Tibial artery (tissue), 4 donors: ENCODE results near the gene BRDT.

Source experiments
- DNase-seq, 2 donors: peaks; one replicate each; pipeline ENCODE4 v3.0.0-alpha.2; 2019
- H3K27ac ChIP-seq, 2 donors: fragments of 200-600 bp; sonication (generic) in 1 of 2; 1 replicate in 1 of 2; 2 replicates in 1 of 2; pipeline ENCODE4 v1.5.1; 2018 to 2019; ENCODE audit warnings: mild to moderate bottlenecking in 1 of 2
- H3K27me3 ChIP-seq, 2 donors: fragments of 200-600 bp; sonication (generic) in 1 of 2; one replicate each; pipeline versions ENCODE4 v1.5.1 to v1.6.0; 2016 to 2019
- H3K36me3 ChIP-seq, 3 donors: fragments of 200-600 bp; sonication (generic) in 2 of 3; one replicate each; pipeline ENCODE4 v1.5.1; 2016 to 2019; ENCODE audit warnings: mild to moderate bottlenecking in 2 of 3
- H3K4me1 ChIP-seq, 4 donors: fragments of 200-600 bp; sonication (generic) in 2 of 4; 1 replicate in 3 of 4; 2 replicates in 1 of 4; pipeline ENCODE4 v1.5.1; 2016 to 2019
- H3K4me3 ChIP-seq, 2 donors: fragments of 200-600 bp; sonication (generic) in 1 of 2; 1 replicate in 1 of 2; 2 replicates in 1 of 2; pipeline ENCODE4 v1.5.1; 2018 to 2019; ENCODE audit warnings: mild to moderate bottlenecking in 2 of 2
- H3K9me3 ChIP-seq, 3 donors: fragments of 200-600 bp; sonication (generic) in 1 of 3; one replicate each; pipeline ENCODE4 v1.5.1; 2016 to 2019
- CTCF ChIP-seq, 2 experiments: fragments of 200-600 bp in 1 of 2; fragments of 450-650 bp in 1 of 2; IDR thresholded peaks; one replicate each; pipeline ENCODE4 v1.5.1; 2017 to 2019; ENCODE audit warnings: antibody characterized with exemption in 2 of 2, mild to moderate bottlenecking in 1 of 2, moderate library complexity in 1 of 2
- intact Hi-C: fragments of 100-400 bp; cut with DNase I; formaldehyde crosslinking; loops from one replicate; pipeline ENCODE4 v1.15.0; 2023; ENCODE audit warnings: low total_unique reads

The BRDT gene

GRCh38 chr1:91948501-91949355 lies 473 bp upstream of the BRDT start:
- DNase-seq = no peak
- H3K9me3 ChIP-seq = no peaks in the 10 kb centered on the region
- H3K36me3 ChIP-seq = no peaks in the 10 kb centered on the region
- no peak overlapping the region for H3K27ac ChIP-seq
- H3K27me3 ChIP-seq = no peaks in the 10 kb centered on the region
- H3K4me3 ChIP-seq = no peak overlapping the region
- no peaks in the 10 kb centered on the region for H3K4me1 ChIP-seq
- intact Hi-C loops = no loop called here
- TF ChIP-seq CTCF (IDR thresholded peaks at IDR 0.05) = no peak

GRCh38 chr1:91952187-91952586 lies 3.0 kb downstream of the BRDT start:
- intact Hi-C loops = no loop called here
- H3K4me1 ChIP-seq = no peaks in the 10 kb centered on the region
- TF ChIP-seq CTCF (IDR thresholded peaks at IDR 0.05) = no peak
- no peaks in the 10 kb centered on the region for H3K9me3 ChIP-seq
- H3K27me3 ChIP-seq = no peaks in the 10 kb centered on the region
- H3K36me3 ChIP-seq = no peaks in the 10 kb centered on the region
- DNase-seq = no peak
- no peak overlapping the region for H3K27ac ChIP-seq
- no peak overlapping the region for H3K4me3 ChIP-seq

- Histone ChIP-seq H3K36me3 (no peaks in the 10 kb centered on the region), H3K9me3 (no peaks in the 10 kb centered on the region), H3K4me1 (no peaks in the 10 kb centered on the region), H3K4me3 (no peak overlapping the region), H3K27ac (no peak overlapping the region), H3K27me3 (no peaks in the 10 kb centered on the region)
- no peak for DNase-seq
- no peak for TF ChIP-seq CTCF (IDR thresholded peaks at IDR 0.05)
- intact Hi-C loops = no loop called here
Observed at GRCh38 chr1:91958926-91959325, 9.7 kb downstream of the BRDT start.

GRCh38 chr1:91968334-91968733 lies 19.1 kb downstream of the BRDT start:
- Histone ChIP-seq H3K4me1 (no peaks in the 10 kb centered on the region), H3K4me3 (no peak overlapping the region), H3K9me3 (no peaks in the 10 kb centered on the region), H3K27ac (no peak overlapping the region), H3K27me3 (no peaks in the 10 kb centered on the region), H3K36me3 (no peaks in the 10 kb centered on the region)
- no peak for DNase-seq
- intact Hi-C loops = no loop called here
- no peak for TF ChIP-seq CTCF (IDR thresholded peaks at IDR 0.05)

GRCh38 chr1:91979383-91979782 lies 30.2 kb downstream of the BRDT start:
- H3K4me1 ChIP-seq = no peaks in the 10 kb centered on the region
- no peak for DNase-seq
- H3K27ac ChIP-seq = no peak overlapping the region
- no peaks in the 10 kb centered on the region for H3K36me3 ChIP-seq
- intact Hi-C loops = no loop called here
- no peak for TF ChIP-seq CTCF (IDR thresholded peaks at IDR 0.05)
- no peaks in the 10 kb centered on the region for H3K27me3 ChIP-seq
- H3K9me3 ChIP-seq = no peaks in the 10 kb centered on the region
- H3K4me3 ChIP-seq = no peak overlapping the region
